ENCODE results near the gene SND1.

The SND1 gene

GRCh38 chr7:128135159-128135514 is 483.1 kb downstream of the SND1 start:
- H3K9me3 ChIP-seq (ENCODE audit: control insufficient read depth, insufficient read depth, low read length), result no peaks in the 10 kb centered on the region
- no peaks in the 10 kb centered on the region for H3K36me3 ChIP-seq (ENCODE audit: control insufficient read depth, insufficient read depth, low read length)
- H3K27ac ChIP-seq (ENCODE audit: low read depth, low read length), result no peak overlapping the region
- peaks cover 76% of the 10 kb centered on the region for H3K27me3 ChIP-seq (ENCODE audit: control insufficient read depth, insufficient read depth, low read length)
- H3K4me1 ChIP-seq (ENCODE audit: control insufficient read depth, insufficient read depth, low read length), result peaks cover 9% of the 10 kb centered on the region; the same call in 1 of the 2 replicates
- H3K4me3 ChIP-seq (ENCODE audit: low read depth, low read length), result peak overlapping the region; percentile 81
- H3K9ac ChIP-seq (ENCODE audit: low read depth, low read length), result no peak overlapping the region

- H3K4me3 ChIP-seq (ENCODE audit: low read depth, low read length), result peak overlapping the region; percentile 81
- H3K9ac ChIP-seq (ENCODE audit: low read depth, low read length), result peak overlapping the region; percentile 45; the same call in 1 of the 2 replicates
- H3K4me1 ChIP-seq (ENCODE audit: control insufficient read depth, insufficient read depth, low read length), result peaks cover 9% of the 10 kb centered on the region; the same call in 1 of the 2 replicates
- H3K27me3 ChIP-seq (ENCODE audit: control insufficient read depth, insufficient read depth, low read length), result peaks cover 71% of the 10 kb centered on the region
- peaks cover 4% of the 10 kb centered on the region; the same call in 1 of the 2 replicates for H3K9me3 ChIP-seq (ENCODE audit: control insufficient read depth, insufficient read depth, low read length)
- H3K27ac ChIP-seq (ENCODE audit: low read depth, low read length), result no peak overlapping the region
- no peaks in the 10 kb centered on the region for H3K36me3 ChIP-seq (ENCODE audit: control insufficient read depth, insufficient read depth, low read length)
Measured at GRCh38 chr7:128135515-128136214, 483.7 kb downstream of the SND1 start.

- H3K4me3 ChIP-seq (ENCODE audit: low read depth, low read length), result peak overlapping the region; percentile 81
- H3K36me3 ChIP-seq (ENCODE audit: control insufficient read depth, insufficient read depth, low read length), result no peaks in the 10 kb centered on the region
- no peak overlapping the region for H3K27ac ChIP-seq (ENCODE audit: low read depth, low read length)
- peaks cover 4% of the 10 kb centered on the region; the same call in 1 of the 2 replicates for H3K9me3 ChIP-seq (ENCODE audit: control insufficient read depth, insufficient read depth, low read length)
- peaks cover 67% of the 10 kb centered on the region for H3K27me3 ChIP-seq (ENCODE audit: control insufficient read depth, insufficient read depth, low read length)
- H3K4me1 ChIP-seq (ENCODE audit: control insufficient read depth, insufficient read depth, low read length), result peaks cover 9% of the 10 kb centered on the region; the same call in 1 of the 2 replicates
- 0 out of 2 replicates have a peak overlapping the region, but pooled peaks have one; percentile 45 for H3K9ac ChIP-seq (ENCODE audit: low read depth, low read length)
Measured at GRCh38 chr7:128136215-128136597, 484.2 kb downstream of the SND1 start.

- Histone ChIP-seq H3K9ac (ENCODE audit: low read depth, low read length) (no peak overlapping the region), H3K9me3 (ENCODE audit: control insufficient read depth, insufficient read depth, low read length) (peaks cover 4% of the 10 kb centered on the region; the same call in 1 of the 2 replicates), H3K27ac (ENCODE audit: low read depth, low read length) (no peak overlapping the region), H3K4me3 (ENCODE audit: low read depth, low read length) (no peak overlapping the region), H3K36me3 (ENCODE audit: control insufficient read depth, insufficient read depth, low read length) (no peaks in the 10 kb centered on the region), H3K27me3 (ENCODE audit: control insufficient read depth, insufficient read depth, low read length) (peaks cover 63% of the 10 kb centered on the region), H3K4me1 (ENCODE audit: control insufficient read depth, insufficient read depth, low read length) (peaks cover 9% of the 10 kb centered on the region; the same call in 1 of the 2 replicates)
Measured at GRCh38 chr7:128137181-128137580, 485.2 kb downstream of the SND1 start.

- H3K9ac ChIP-seq (ENCODE audit: low read depth, low read length), result no peak overlapping the region
- H3K4me3 ChIP-seq (ENCODE audit: low read depth, low read length), result no peak overlapping the region
- H3K36me3 ChIP-seq (ENCODE audit: control insufficient read depth, insufficient read depth, low read length), result no peaks in the 10 kb centered on the region
- H3K9me3 ChIP-seq (ENCODE audit: control insufficient read depth, insufficient read depth, low read length), result peaks cover 4% of the 10 kb centered on the region; the same call in 1 of the 2 replicates
- H3K27me3 ChIP-seq (ENCODE audit: control insufficient read depth, insufficient read depth, low read length), result peaks cover 56% of the 10 kb centered on the region
- no peak overlapping the region for H3K27ac ChIP-seq (ENCODE audit: low read depth, low read length)
- H3K4me1 ChIP-seq (ENCODE audit: control insufficient read depth, insufficient read depth, low read length), result peaks cover 9% of the 10 kb centered on the region; the same call in 1 of the 2 replicates
Measured at GRCh38 chr7:128139406-128139805, 487.4 kb downstream of the SND1 start.

GRCh38 chr7:128141683-128142195 is 489.7 kb downstream of the SND1 start:
- no peak overlapping the region for H3K4me3 ChIP-seq (ENCODE audit: low read depth, low read length)
- H3K4me1 ChIP-seq (ENCODE audit: control insufficient read depth, insufficient read depth, low read length), result no peaks in the 10 kb centered on the region
- H3K9ac ChIP-seq (ENCODE audit: low read depth, low read length), result no peak overlapping the region
- no peaks in the 10 kb centered on the region for H3K36me3 ChIP-seq (ENCODE audit: control insufficient read depth, insufficient read depth, low read length)
- peaks cover 34% of the 10 kb centered on the region for H3K27me3 ChIP-seq (ENCODE audit: control insufficient read depth, insufficient read depth, low read length)
- peaks cover 4% of the 10 kb centered on the region; the same call in 1 of the 2 replicates for H3K9me3 ChIP-seq (ENCODE audit: control insufficient read depth, insufficient read depth, low read length)
- no peak overlapping the region for H3K27ac ChIP-seq (ENCODE audit: low read depth, low read length)

Measured in HUES48 (cell line).